ENCODE measurements around the gene NCBP2L.

- TF ChIP-seq, protein P1, sequence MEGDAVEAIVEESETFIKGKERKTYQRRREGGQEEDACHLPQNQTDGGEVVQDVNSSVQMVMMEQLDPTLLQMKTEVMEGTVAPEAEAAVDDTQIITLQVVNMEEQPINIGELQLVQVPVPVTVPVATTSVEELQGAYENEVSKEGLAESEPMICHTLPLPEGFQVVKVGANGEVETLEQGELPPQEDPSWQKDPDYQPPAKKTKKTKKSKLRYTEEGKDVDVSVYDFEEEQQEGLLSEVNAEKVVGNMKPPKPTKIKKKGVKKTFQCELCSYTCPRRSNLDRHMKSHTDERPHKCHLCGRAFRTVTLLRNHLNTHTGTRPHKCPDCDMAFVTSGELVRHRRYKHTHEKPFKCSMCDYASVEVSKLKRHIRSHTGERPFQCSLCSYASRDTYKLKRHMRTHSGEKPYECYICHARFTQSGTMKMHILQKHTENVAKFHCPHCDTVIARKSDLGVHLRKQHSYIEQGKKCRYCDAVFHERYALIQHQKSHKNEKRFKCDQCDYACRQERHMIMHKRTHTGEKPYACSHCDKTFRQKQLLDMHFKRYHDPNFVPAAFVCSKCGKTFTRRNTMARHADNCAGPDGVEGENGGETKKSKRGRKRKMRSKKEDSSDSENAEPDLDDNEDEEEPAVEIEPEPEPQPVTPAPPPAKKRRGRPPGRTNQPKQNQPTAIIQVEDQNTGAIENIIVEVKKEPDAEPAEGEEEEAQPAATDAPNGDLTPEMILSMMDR (IDR thresholded peaks at IDR 0.05; ENCODE audit: low read depth, low read length), result no peak
- no peak for TF ChIP-seq EZH2phosphoT487 (IDR thresholded peaks at IDR 0.05; ENCODE audit: low read depth)
Observed at GRCh38 chrX:107733686-107734085, 43.8 kb upstream of the NCBP2L start.

Data from OCI-LY3 (cell line).